Measurements from ENCODE around the gene BICD2.

Gene BICD2

DNA sequence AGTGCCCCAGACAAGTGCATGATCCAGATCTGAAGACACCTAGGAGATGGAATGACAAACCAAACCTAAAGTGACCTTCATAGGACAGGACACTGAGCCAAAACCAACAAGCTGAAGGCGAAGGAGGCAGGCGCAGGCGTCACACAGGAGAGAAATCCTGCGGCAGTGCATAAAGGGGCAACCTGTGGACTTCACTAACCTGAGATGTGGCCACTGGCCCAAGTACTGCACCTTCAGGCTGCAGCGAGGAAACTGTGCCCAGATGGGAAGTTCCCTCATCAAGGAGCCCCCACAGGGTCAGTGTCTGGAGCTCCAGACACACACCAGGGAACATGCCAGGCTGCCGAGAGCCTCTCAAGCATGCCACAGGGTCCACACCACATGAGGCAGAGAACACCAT is 98.4 kb downstream of the BICD2 start:
- no peak for FAIRE-seq

DNA sequence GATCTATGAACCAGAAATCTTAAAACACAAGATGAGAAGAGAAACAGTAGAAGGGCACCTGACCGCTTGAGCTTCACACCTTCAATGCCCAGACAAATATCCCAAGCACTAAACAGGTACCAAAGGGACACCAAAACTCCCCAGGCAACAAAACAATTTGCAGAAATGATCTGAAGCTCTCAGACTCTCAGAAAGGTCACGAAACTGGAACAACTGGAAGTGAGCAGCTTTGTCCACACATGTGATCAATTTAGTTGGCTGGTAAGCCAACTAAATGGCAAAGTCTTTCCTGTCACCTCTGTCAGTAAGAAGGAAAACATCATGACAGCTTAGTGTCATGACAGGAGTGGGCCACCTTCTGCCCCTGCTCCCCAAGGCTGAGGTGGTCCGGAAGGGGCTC is 98.8 kb downstream of the BICD2 start:
- FAIRE-seq: no peak

DNA sequence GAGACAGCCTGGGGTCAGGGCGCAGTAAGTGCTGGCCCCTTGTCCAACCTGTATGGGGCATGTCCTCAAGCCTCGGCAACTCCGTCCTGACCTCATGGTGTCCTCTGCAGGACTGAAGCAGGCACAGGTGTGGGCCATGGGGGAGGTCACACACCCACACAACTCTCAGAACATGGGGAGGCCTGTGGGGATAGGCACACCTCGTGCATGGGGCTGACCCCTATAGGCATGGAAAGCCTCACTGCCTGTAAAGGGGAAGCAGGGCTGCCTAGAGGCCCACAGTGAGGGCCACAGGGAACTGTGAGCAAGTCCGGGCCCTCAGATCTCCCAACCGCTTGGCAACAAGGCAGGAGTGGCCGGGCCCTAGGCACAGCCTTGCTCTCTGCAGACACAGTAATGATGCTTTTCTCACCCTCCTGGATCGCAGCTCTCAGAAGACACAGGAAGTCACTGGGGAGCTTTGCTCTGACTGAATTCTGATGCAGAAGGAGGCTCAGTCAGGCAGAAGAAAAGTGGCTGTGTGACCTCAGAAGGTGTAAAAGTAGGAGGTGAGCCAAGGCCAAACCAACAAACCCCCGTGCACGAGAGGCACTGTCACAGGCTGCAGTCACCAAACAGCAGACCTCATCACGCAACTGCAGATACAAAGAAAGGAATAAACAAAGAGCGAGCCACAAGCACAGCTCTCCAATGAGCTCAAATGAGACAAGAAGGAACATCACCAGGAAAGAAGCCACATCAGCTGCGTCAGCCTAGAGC is 100.1 kb downstream of the BICD2 start:
- FAIRE-seq: no peak

DNA sequence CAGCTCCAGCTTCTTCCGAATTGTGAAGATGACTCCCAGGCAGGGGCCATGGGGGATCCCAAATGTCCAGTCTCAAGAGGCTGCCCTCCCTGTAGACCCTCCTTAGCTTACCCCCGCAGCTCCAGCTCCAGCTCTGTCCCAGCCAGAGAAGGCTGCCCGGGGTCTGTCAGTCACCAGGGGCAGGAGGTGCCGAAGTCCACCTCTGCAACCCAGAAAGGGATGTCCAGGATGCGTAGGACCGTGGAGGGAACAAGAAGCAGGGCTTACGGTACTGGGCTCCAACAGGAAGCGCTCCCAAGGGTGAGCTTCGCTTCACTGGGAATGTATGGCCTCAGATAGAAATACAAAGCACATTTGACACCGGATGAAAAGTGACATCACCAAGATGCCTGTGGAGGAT is 100.7 kb downstream of the BICD2 start:
- no peak for FAIRE-seq

DNA sequence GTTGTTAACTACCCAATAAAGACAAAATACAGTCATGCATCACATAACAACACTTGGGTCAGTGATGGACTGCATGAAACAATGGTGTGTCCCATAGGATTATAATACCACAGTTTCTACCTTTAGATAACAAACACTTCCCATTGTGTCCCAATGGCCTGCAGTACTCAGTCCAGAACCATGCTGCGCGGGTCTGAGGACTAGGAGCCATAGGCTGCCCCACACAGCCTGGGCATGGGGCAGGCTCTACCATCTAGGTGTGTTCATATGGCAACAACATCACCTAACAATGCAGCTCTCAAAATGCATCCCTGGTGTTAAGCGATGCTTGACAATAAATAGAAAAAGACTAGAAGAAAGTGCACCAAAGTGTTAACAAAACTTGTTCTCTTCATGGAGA is 101.5 kb downstream of the BICD2 start:
- no peak for FAIRE-seq

DNA sequence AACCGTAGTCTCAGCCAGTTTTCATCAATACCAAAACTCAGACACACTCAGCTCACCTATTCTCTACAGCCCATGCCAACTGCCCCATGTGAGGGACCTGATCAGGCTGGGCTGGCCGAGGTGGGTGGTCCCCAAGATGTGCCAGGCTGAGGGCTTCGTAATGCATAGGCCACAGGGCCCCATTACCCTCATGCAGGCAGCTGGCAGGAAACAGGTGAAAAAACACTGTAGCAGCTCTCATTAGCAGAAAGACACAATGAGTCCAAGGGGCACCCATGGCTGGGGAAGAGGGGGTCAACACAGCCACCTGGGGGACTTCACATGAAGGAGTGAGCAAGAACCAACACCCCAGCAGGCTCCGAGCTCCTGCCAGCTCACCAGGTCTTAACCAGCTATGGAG is 102.9 kb downstream of the BICD2 start:
- FAIRE-seq: no peak
